SK-N-SH treated with all-trans-retinoic acid at 6 μM for 48 hours (cell line): ENCODE results near the gene CPVL.
"Not testable (repeated sequence)": the region's sequence is repeated elsewhere in the genome, so short reads cannot be mapped to it uniquely, and the experiment has no call there.

Experiments
- ATAC-seq: fragments of 200-7000 bp; cut with Tn5 transposase; 3 replicates; pipeline ENCODE4 v1.9.1; 2020; ENCODE audit warnings: mild to moderate bottlenecking, moderate library complexity
- ARNTL ChIP-seq: fragments of 450-650 bp; formaldehyde crosslinking; IDR thresholded peaks from 2 replicates; pipeline ENCODE4 v1.5.0; 2020; ENCODE audit warnings: low read depth, mild to moderate bottlenecking, moderate library complexity, borderline replicate concordance
- BACH2 ChIP-seq: fragments of 250-450 bp; sonication (Bioruptor Pico); IDR thresholded peaks from 2 replicates; pipeline ENCODE4 v1.9.0; 2021; ENCODE audit warnings: mild to moderate bottlenecking, borderline replicate concordance
- CREB5 ChIP-seq: fragments of 250-450 bp; sonication (Bioruptor Pico); IDR thresholded peaks from 2 replicates; pipeline ENCODE4 v1.5.1; 2020; ENCODE audit warnings: low read depth, mild to moderate bottlenecking, moderate library complexity
- CSDC2 ChIP-seq: fragments of 250-450 bp; sonication (Bioruptor Pico); IDR thresholded peaks from 2 replicates; pipeline ENCODE4 v1.5.0; 2020; ENCODE audit warnings: mild to moderate bottlenecking, moderate library complexity
- GLIS3 ChIP-seq: fragments of 250-450 bp; sonication (Bioruptor Pico); IDR thresholded peaks from 2 replicates; pipeline ENCODE4 v1.5.0; 2020; ENCODE audit warnings: mild to moderate bottlenecking, moderate library complexity
- ISL1 ChIP-seq: fragments of 250-450 bp; sonication (Bioruptor Pico); IDR thresholded peaks from 2 replicates; pipeline ENCODE4 v2.1.2; 2022; ENCODE audit warnings: mild to moderate bottlenecking, moderate library complexity
- OSR1 ChIP-seq: fragments of 250-450 bp; sonication (Bioruptor Pico); IDR thresholded peaks from 2 replicates; pipeline ENCODE4 v1.8.0; 2022; ENCODE audit warnings: moderate library complexity, mild to moderate bottlenecking, inconsistent platforms
- PATZ1 ChIP-seq: fragments of 250-450 bp; sonication (Bioruptor Pico); IDR thresholded peaks from 2 replicates; pipeline ENCODE4 v1.8.0; 2020; ENCODE audit warnings: mild to moderate bottlenecking, moderate library complexity, borderline replicate concordance
- POU6F1 ChIP-seq: fragments of 250-450 bp; sonication (Bioruptor Pico); IDR thresholded peaks from 2 replicates; pipeline ENCODE4 v1.8.0; 2021; ENCODE audit warnings: low read depth, mild to moderate bottlenecking, moderate library complexity, borderline replicate concordance
- PPARA ChIP-seq: fragments of 250-450 bp; sonication (Bioruptor Pico); IDR thresholded peaks from 2 replicates; pipeline ENCODE4 v1.5.0; 2020; ENCODE audit warnings: mild to moderate bottlenecking, borderline replicate concordance
- RARB ChIP-seq: fragments of 250-450 bp; sonication (Bioruptor Pico); IDR thresholded peaks from 2 replicates; pipeline ENCODE4 v1.8.0; 2021; ENCODE audit warnings: mild to moderate bottlenecking, moderate library complexity
- SNAI2 ChIP-seq: fragments of 250-450 bp; sonication (Bioruptor Pico); IDR thresholded peaks from 2 replicates; pipeline ENCODE4 v1.5.0; 2020; ENCODE audit warnings: mild to moderate bottlenecking, moderate library complexity
- TCF4 ChIP-seq: fragments of 250-450 bp; sonication (Bioruptor Pico); IDR thresholded peaks from 2 replicates; pipeline ENCODE4 v1.8.0; 2021; ENCODE audit warnings: mild to moderate bottlenecking, moderate library complexity, borderline replicate concordance
- TOX ChIP-seq: fragments of 250-450 bp; sonication (Bioruptor Pico); IDR thresholded peaks from 2 replicates; pipeline ENCODE4 v1.8.0; 2021; ENCODE audit warnings: mild to moderate bottlenecking, moderate library complexity, borderline replicate concordance
- TSHZ2 ChIP-seq: fragments of 250-450 bp; sonication (Bioruptor Pico); IDR thresholded peaks from 2 replicates; pipeline ENCODE4 v1.5.0; 2020; ENCODE audit warnings: mild to moderate bottlenecking, moderate library complexity
- ZC3H10 ChIP-seq: fragments of 250-450 bp; sonication (Bioruptor Pico); IDR thresholded peaks from 2 replicates; pipeline ENCODE4 v1.5.1; 2021; ENCODE audit warnings: mild to moderate bottlenecking, moderate library complexity
- ZFP3 ChIP-seq: fragments of 250-450 bp; sonication (Bioruptor Pico); IDR thresholded peaks from 2 replicates; pipeline ENCODE4 v1.5.0; 2020; ENCODE audit warnings: mild to moderate bottlenecking, moderate library complexity
- ZNF565 ChIP-seq: fragments of 450-650 bp; formaldehyde crosslinking; conservative IDR thresholded peaks from 2 replicates; pipeline ENCODE4 v1.5.0; 2020; ENCODE audit warnings: low read depth, mild to moderate bottlenecking, moderate library complexity
- ZNF70 ChIP-seq: fragments of 450-650 bp; formaldehyde crosslinking; IDR thresholded peaks from 2 replicates; pipeline ENCODE4 v1.5.0; 2020; ENCODE audit warnings: mild to moderate bottlenecking, moderate library complexity
- ZNF8 ChIP-seq: fragments of 450-650 bp; formaldehyde crosslinking; IDR thresholded peaks from 2 replicates; pipeline ENCODE4 v1.5.0; 2020; ENCODE audit warnings: mild to moderate bottlenecking, moderate library complexity

CPVL gene

GRCh38 chr7:29095631-29096445, 50.5 kb downstream of the CPVL start:
- TF ChIP-seq POU6F1 (CRISPR knock-in tag) (no peak), TOX (CRISPR knock-in tag) (no peak), GLIS3 (CRISPR knock-in tag) (no peak), ZFP3 (CRISPR knock-in tag) (no peak)
- ATAC-seq = no peak

- ATAC-seq = not testable (repeated sequence)
Observed at GRCh38 chr7:29093091-29093490, 53.2 kb downstream of the CPVL start.

GRCh38 chr7:29091715-29092114, 54.6 kb downstream of the CPVL start:
- ATAC-seq = 0 out of 3 replicates have a peak, but pooled peaks have one; percentile 33
- no peak for TF ChIP-seq ZC3H10 (CRISPR knock-in tag)
- TF ChIP-seq ZNF70 (CRISPR knock-in tag) = no peak
- no peak for TF ChIP-seq PATZ1 (CRISPR knock-in tag)
- no peak for TF ChIP-seq POU6F1 (CRISPR knock-in tag)
- TF ChIP-seq TOX (CRISPR knock-in tag) = no peak
- no peak for TF ChIP-seq CSDC2
- no peak for TF ChIP-seq TSHZ2 (CRISPR knock-in tag)
- TF ChIP-seq ISL1 (CRISPR knock-in tag) = no peak
- no peak for TF ChIP-seq BACH2 (CRISPR knock-in tag)
- no peak for TF ChIP-seq ZNF8 (CRISPR knock-in tag)
- no peak for TF ChIP-seq SNAI2 (CRISPR knock-in tag)
- TF ChIP-seq OSR1 (CRISPR knock-in tag) = no peak
- no peak for TF ChIP-seq GLIS3 (CRISPR knock-in tag)
- no peak for TF ChIP-seq PPARA
- no peak for TF ChIP-seq ZNF565 (CRISPR knock-in tag)
- no peak for TF ChIP-seq TCF4 (CRISPR knock-in tag)
- TF ChIP-seq, all 23 proteins: peak for 0

GRCh38 chr7:29090836-29091601, 55.3 kb downstream of the CPVL start:
- TF ChIP-seq BACH2 (CRISPR knock-in tag) = no peak
- no peak for TF ChIP-seq RARB (CRISPR knock-in tag)
- TF ChIP-seq ZFP3 (CRISPR knock-in tag) = no peak
- no peak for TF ChIP-seq GLIS3 (CRISPR knock-in tag)
- no peak for TF ChIP-seq ARNTL (CRISPR knock-in tag)
- TF ChIP-seq CREB5 (CRISPR knock-in tag) = no peak
- TF ChIP-seq TOX (CRISPR knock-in tag) = no peak
- no peak for TF ChIP-seq SNAI2 (CRISPR knock-in tag)
- TF ChIP-seq PATZ1 (CRISPR knock-in tag) = no peak
- TF ChIP-seq ISL1 (CRISPR knock-in tag) = no peak
- no peak; the same call in 1 of the 3 replicates for ATAC-seq
